Panc1 (cell line): ENCODE results near the gene NANOS3. TPM values are rescaled to one million over a fixed set of nuclear protein-coding genes. Genes with fewer than 3 reads are reported as not detected.
A peak's percentile ranks its signal among the peaks of the same experiment; 100 is the strongest.

Experiments used
- ATAC-seq: fragments of 200-7000 bp; cut with Tn5 transposase; 2 replicates; pipeline ENCODE4 v1.9.1; 2020; ENCODE audit warnings: mild to moderate bottlenecking, moderate library complexity
- BruUV-seq: library from RNA; stranded (reverse); fragments of 400-500 nt; replicated peaks from 2 replicates; lab custom pipeline; 2021; lab: Mats Ljungman, UMichigan
- CTCF ChIA-PET: fragments of 300-600 bp; sonication (Branson Sonifier 250); formaldehyde crosslinking; loops from one replicate; lab custom pipeline; 2022; ENCODE audit warnings: antibody characterized with exemption; lab: Charles Lee
- POLR2A ChIA-PET: fragments of 300-600 bp; sonication (Branson Sonifier 250); formaldehyde crosslinking; loops from one replicate; lab custom pipeline; 2022; ENCODE audit warnings: antibody characterized with exemption; lab: Charles Lee
- DNase-seq: peaks from one replicate; pipeline ENCODE4 v3.0.0-alpha.2; 2010; ENCODE audit warnings: low read depth, low spot score
- H3K27ac ChIP-seq: 2 replicates; pipeline ENCODE4 v1.5.1; 2011; ENCODE audit warnings: mild to moderate bottlenecking, low read length, inconsistent platforms
- H3K27me3 ChIP-seq: fragments of 200-500 bp; sonication (Bioruptor generic); 2 replicates; pipeline ENCODE4 v1.6.0; 2014; ENCODE audit warnings: low read length, inconsistent platforms; ENCODE audit not compliant: control insufficient read depth, insufficient read depth
- H3K36me3 ChIP-seq: fragments of 200-500 bp; sonication (Bioruptor generic); 2 replicates; pipeline ENCODE4 v1.5.1; 2014; ENCODE audit warnings: inconsistent platforms, mild to moderate bottlenecking, low read length, moderate library complexity; ENCODE audit not compliant: control insufficient read depth, insufficient read depth
- H3K4me1 ChIP-seq: 2 replicates; pipeline ENCODE4 v1.5.1; 2011; ENCODE audit warnings: inconsistent platforms, mild to moderate bottlenecking, low read length, moderate library complexity; ENCODE audit not compliant: control insufficient read depth, insufficient read depth
- H3K4me3 ChIP-seq, 2 experiments: 2 replicates each; pipeline ENCODE4 v1.5.1; 2011 to 2012; ENCODE audit warnings: low read depth in 2 of 2, low read length in 2 of 2, mild to moderate bottlenecking in 2 of 2, inconsistent platforms in 1 of 2, moderate library complexity in 1 of 2
- H3K9me3 ChIP-seq: fragments of 200-500 bp; sonication (Bioruptor generic); 2 replicates; pipeline ENCODE4 v1.5.1; 2014; ENCODE audit warnings: low read depth, mild to moderate bottlenecking, inconsistent platforms, low read length, moderate library complexity; ENCODE audit not compliant: control insufficient read depth, insufficient read depth
- POLR2AphosphoS5 ChIP-seq: IDR thresholded peaks from 2 replicates; pipeline ENCODE4 v1.6.1; 2012; ENCODE audit warnings: mild to moderate bottlenecking, low read depth, low read length, moderate library complexity
- SIN3A ChIP-seq: IDR thresholded peaks from 2 replicates; pipeline ENCODE4 v1.6.1; 2012; ENCODE audit warnings: low read depth, mild to moderate bottlenecking, low read length, moderate library complexity, borderline replicate concordance; ENCODE audit not compliant: insufficient read depth
- TCF7L2 ChIP-seq: IDR thresholded peaks from 2 replicates; pipeline ENCODE4 v1.6.1; 2011; ENCODE audit warnings: mild to moderate bottlenecking, low read depth, low read length, inconsistent platforms
- in situ Hi-C: cut with HindIII; loops from 2 replicates; pipeline ENCODE4 v1.10.0; 2016; ENCODE audit warnings: low sequenced_read_pairs, low pct_unique_long_range_greater_than_20kb
- intact Hi-C: fragments of 100-400 bp; cut with micrococcal nuclease; formaldehyde crosslinking; loops from one replicate; pipeline ENCODE4 v1.10.0; 2022; ENCODE audit not compliant: unreplicated experiment
- total RNA-seq: library from RNA; stranded (reverse); gene quantifications from one replicate; pipeline ENCODE4 v1.2.1, GENCODE V29; 2021; ENCODE audit not compliant: unreplicated experiment
- TF ChIP-seq, protein P1 (sequence below), 2 experiments: IDR thresholded peaks; 2 replicates each; pipeline ENCODE4 v1.6.1; 2011 to 2012; ENCODE audit warnings: low read depth in 2 of 2, control low read depth in 1 of 2, low read length in 1 of 2, mild to moderate bottlenecking in 1 of 2, moderate library complexity in 1 of 2; ENCODE audit not compliant: insufficient read depth in 1 of 2
- TF ChIP-seq, protein P2 (sequence below): fragments of 450-650 bp; IDR thresholded peaks from 2 replicates; pipeline ENCODE4 v1.5.1; 2017; ENCODE audit warnings: mild to moderate bottlenecking

Gene NANOS3
- total RNA-seq, 1 experiment from 2014 or later = 0.33 TPM

DNA sequence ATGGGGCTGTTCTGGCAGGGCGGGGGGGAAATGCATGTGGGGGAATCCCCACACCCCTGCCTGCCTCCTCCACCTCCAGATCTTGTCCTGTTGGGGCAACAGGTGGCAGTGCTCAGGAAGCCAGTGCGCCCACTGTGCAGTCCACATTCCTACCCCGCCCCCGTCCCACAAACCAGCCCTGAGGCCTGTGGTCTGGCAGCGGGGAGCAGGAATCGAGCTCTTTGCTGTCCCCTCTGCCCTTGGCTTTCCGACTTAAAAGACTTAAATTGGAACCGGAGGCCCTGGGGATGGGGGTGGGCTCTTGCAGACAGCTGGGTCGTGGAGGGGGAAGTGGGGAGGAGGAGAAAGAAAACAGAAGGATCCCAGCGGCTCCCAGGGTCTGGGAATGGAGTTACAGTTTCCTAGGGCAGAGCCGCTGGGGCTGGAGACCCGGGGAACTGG, 4.3 kb downstream of the NANOS3 start:
- no peaks in the 10 kb centered on the region for H3K36me3 ChIP-seq
- no peak for DNase-seq
- H3K27ac ChIP-seq = peak overlapping the region; percentile 34; the same call in 1 of the 2 replicates
- ChIA-PET CTCF (no interaction called here), POLR2A (interaction anchor here (0.7 kb wide), 1 partner anchor 194 kb away, joined by 7 read pairs; no protein-coding TSS in a partner anchor)
- intact Hi-C loops = loop anchor here (5.0 kb wide), 1 partner anchor 196 kb away; no protein-coding TSS in a partner anchor
- H3K4me1 ChIP-seq = peaks cover 16% of the 10 kb centered on the region
- TF ChIP-seq, protein P1, sequence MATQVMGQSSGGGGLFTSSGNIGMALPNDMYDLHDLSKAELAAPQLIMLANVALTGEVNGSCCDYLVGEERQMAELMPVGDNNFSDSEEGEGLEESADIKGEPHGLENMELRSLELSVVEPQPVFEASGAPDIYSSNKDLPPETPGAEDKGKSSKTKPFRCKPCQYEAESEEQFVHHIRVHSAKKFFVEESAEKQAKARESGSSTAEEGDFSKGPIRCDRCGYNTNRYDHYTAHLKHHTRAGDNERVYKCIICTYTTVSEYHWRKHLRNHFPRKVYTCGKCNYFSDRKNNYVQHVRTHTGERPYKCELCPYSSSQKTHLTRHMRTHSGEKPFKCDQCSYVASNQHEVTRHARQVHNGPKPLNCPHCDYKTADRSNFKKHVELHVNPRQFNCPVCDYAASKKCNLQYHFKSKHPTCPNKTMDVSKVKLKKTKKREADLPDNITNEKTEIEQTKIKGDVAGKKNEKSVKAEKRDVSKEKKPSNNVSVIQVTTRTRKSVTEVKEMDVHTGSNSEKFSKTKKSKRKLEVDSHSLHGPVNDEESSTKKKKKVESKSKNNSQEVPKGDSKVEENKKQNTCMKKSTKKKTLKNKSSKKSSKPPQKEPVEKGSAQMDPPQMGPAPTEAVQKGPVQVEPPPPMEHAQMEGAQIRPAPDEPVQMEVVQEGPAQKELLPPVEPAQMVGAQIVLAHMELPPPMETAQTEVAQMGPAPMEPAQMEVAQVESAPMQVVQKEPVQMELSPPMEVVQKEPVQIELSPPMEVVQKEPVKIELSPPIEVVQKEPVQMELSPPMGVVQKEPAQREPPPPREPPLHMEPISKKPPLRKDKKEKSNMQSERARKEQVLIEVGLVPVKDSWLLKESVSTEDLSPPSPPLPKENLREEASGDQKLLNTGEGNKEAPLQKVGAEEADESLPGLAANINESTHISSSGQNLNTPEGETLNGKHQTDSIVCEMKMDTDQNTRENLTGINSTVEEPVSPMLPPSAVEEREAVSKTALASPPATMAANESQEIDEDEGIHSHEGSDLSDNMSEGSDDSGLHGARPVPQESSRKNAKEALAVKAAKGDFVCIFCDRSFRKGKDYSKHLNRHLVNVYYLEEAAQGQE (IDR thresholded peaks at IDR 0.05; ENCODE audit: insufficient read depth in 1 of 2, low read depth in 2 of 2, low read length in 1 of 2) = no peak
- TF ChIP-seq, protein P2, sequence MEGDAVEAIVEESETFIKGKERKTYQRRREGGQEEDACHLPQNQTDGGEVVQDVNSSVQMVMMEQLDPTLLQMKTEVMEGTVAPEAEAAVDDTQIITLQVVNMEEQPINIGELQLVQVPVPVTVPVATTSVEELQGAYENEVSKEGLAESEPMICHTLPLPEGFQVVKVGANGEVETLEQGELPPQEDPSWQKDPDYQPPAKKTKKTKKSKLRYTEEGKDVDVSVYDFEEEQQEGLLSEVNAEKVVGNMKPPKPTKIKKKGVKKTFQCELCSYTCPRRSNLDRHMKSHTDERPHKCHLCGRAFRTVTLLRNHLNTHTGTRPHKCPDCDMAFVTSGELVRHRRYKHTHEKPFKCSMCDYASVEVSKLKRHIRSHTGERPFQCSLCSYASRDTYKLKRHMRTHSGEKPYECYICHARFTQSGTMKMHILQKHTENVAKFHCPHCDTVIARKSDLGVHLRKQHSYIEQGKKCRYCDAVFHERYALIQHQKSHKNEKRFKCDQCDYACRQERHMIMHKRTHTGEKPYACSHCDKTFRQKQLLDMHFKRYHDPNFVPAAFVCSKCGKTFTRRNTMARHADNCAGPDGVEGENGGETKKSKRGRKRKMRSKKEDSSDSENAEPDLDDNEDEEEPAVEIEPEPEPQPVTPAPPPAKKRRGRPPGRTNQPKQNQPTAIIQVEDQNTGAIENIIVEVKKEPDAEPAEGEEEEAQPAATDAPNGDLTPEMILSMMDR = no peak
- TF ChIP-seq SIN3A = no peak
- TF ChIP-seq POLR2AphosphoS5 = no peak
- no peak for TF ChIP-seq TCF7L2
- no peaks in the 10 kb centered on the region for H3K9me3 ChIP-seq
- no peak overlapping the region for H3K4me3 ChIP-seq
- in situ Hi-C loops = no loop called here
- no TSS peak for BruUV-seq
- no peaks in the 10 kb centered on the region for H3K27me3 ChIP-seq
- ATAC-seq = no peak

DNA sequence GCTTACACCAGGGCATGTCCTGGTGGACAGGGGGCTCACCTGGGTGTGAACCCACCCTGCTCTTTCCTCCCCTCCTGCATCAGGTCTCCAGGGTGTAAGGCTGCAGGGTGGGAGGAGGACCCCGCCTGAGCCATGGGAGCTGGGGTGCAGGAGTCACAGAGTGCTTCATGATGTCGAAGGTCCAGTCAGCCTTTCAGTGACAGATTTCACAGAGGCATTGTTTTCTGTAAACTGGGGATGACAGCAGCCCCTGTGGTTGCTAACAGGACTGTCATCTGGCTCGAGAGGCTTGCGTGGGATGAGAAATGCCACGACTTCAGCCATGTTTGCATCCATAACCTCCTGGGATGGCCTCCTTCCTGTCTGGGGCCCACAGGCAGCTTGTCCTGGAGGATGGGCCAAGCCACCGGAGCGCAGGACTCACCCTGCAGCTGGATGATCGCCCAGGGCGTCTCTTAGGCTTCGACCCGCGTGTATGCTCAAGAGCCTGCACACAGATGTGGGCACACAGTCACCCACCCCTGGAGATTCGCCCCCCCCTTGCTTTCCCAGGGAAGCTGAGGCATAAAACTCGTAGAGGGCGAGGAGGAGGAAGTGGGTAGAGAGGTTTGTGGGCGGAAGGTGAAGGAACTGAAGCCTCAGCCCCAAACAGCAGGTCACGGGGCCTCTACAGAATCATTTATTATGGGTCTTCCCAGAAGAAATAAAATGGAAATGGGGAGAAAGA, 4.9 kb downstream of the NANOS3 start:
- Histone ChIP-seq H3K4me3 (no peak overlapping the region), H3K36me3 (no peaks in the 10 kb centered on the region), H3K4me1 (peaks cover 16% of the 10 kb centered on the region), H3K27me3 (no peaks in the 10 kb centered on the region), H3K9me3 (no peaks in the 10 kb centered on the region), H3K27ac (no peak overlapping the region)
- no peak for TF ChIP-seq TCF7L2
- TF ChIP-seq, protein P2 = no peak
- TF ChIP-seq POLR2AphosphoS5 = no peak
- TF ChIP-seq SIN3A = no peak
- TF ChIP-seq, protein P1 (IDR thresholded peaks at IDR 0.05; ENCODE audit: insufficient read depth in 1 of 2, low read depth in 2 of 2, low read length in 1 of 2) = no peak
- DNase-seq (no peak), ATAC-seq (no peak)
- BruUV-seq = no TSS peak
- intact Hi-C loops (loop anchor here (5.0 kb wide), 1 partner anchor 195 kb away; no protein-coding TSS in a partner anchor), in situ Hi-C loops (no loop called here)
- ChIA-PET CTCF (no interaction called here), POLR2A (interaction anchor here (0.7 kb wide), 1 partner anchor 194 kb away, joined by 7 read pairs; no protein-coding TSS in a partner anchor)
